Measurements from ENCODE around the gene ZNF350.

The ZNF350 gene

DNA sequence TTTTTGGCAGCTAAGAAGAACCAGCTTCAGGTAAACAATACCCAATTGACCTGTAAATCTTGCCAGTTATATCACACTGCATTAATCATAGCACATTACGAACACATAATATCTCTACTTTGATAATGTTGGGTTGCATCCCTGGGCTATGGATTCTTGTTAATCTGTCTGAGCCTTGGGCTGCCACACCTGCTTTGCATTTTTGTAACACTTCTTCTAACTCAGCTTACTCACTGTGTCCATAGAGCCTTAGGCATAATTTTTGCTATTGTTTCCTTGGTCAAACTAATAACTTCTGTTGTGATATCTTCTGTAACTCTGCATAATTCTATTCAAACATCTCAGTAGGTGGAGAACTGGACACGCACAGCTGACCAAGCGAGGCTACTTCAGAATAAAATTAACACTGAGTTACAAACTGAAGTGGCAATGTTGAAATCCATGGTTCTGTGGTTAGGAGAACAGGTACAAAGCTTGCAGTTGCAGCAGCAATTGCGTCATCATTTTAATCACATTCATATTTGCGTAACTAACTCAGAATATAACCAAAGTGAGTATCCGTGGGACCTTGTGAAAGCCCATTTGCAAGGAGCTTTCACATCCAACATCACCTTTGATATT, 6.4 kb downstream of the ZNF350 start:
- TF ChIP-seq POLR2AphosphoS5 (IDR thresholded peaks at IDR 0.05; ENCODE audit: low read depth, low read length) (no peak), TAF1 (IDR thresholded peaks at IDR 0.05; ENCODE audit: borderline replicate concordance, insufficient read depth, low read length) (no peak), SIN3A (IDR thresholded peaks at IDR 0.05; ENCODE audit: borderline replicate concordance, insufficient read depth, low read length) (no peak), FOXP2 (optimal IDR thresholded peaks at IDR 0.05; ENCODE audit: borderline replicate concordance, extremely low read depth, extremely low read length, insufficient read depth) (no peak)
- TF ChIP-seq, protein P1, sequence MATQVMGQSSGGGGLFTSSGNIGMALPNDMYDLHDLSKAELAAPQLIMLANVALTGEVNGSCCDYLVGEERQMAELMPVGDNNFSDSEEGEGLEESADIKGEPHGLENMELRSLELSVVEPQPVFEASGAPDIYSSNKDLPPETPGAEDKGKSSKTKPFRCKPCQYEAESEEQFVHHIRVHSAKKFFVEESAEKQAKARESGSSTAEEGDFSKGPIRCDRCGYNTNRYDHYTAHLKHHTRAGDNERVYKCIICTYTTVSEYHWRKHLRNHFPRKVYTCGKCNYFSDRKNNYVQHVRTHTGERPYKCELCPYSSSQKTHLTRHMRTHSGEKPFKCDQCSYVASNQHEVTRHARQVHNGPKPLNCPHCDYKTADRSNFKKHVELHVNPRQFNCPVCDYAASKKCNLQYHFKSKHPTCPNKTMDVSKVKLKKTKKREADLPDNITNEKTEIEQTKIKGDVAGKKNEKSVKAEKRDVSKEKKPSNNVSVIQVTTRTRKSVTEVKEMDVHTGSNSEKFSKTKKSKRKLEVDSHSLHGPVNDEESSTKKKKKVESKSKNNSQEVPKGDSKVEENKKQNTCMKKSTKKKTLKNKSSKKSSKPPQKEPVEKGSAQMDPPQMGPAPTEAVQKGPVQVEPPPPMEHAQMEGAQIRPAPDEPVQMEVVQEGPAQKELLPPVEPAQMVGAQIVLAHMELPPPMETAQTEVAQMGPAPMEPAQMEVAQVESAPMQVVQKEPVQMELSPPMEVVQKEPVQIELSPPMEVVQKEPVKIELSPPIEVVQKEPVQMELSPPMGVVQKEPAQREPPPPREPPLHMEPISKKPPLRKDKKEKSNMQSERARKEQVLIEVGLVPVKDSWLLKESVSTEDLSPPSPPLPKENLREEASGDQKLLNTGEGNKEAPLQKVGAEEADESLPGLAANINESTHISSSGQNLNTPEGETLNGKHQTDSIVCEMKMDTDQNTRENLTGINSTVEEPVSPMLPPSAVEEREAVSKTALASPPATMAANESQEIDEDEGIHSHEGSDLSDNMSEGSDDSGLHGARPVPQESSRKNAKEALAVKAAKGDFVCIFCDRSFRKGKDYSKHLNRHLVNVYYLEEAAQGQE (IDR thresholded peaks at IDR 0.05; ENCODE audit: insufficient read depth in 1 of 2, low read depth in 2 of 2, low read length in 2 of 2), result no peak

DNA sequence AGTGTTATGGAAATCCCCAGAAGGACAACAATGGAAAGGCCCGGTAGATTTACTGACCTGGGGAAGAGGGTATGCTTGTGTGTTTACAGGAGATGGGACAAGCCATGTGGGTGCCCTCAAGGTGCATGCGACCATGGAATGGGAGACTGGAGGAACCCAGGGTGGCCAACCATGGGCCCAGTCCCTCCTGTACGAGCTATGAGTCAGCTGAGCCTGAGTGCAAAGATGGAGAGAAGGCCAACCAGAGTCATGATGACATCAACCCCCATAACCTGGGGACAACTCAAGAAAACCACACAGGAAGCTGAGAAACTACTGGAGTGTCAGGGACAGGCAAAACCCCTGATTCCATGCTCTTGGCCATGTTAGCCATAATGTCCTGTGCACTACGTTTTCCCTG, 7.8 kb downstream of the ZNF350 start:
- no peak for TF ChIP-seq SIN3A (IDR thresholded peaks at IDR 0.05; ENCODE audit: borderline replicate concordance, insufficient read depth, low read length)

DNA sequence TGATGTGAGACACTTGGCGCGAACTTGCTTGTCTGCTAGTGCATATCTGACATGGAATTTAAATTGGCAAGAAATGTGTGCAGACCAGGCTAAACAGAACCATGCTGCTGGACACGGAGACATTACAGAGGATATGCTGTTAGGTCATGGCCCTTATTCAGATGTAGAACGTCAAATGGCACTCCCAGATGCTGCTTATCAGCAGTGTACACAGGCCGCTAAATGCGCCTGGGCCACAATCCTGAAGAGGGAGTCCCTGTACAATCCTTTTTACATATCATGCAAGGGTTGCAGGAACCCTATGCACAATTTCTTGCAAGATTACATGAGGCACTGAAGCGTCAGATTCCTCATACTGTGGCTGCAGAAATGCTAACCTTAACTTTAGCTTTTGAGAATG, 9.3 kb downstream of the ZNF350 start:
- TF ChIP-seq FOXP2 (optimal IDR thresholded peaks at IDR 0.05; ENCODE audit: borderline replicate concordance, extremely low read depth, extremely low read length, insufficient read depth) (no peak), POLR2AphosphoS5 (IDR thresholded peaks at IDR 0.05; ENCODE audit: low read depth, low read length) (no peak), TAF1 (IDR thresholded peaks at IDR 0.05; ENCODE audit: borderline replicate concordance, insufficient read depth, low read length) (no peak), SIN3A (IDR thresholded peaks at IDR 0.05; ENCODE audit: borderline replicate concordance, insufficient read depth, low read length) (no peak)
- TF ChIP-seq, protein P1 (IDR thresholded peaks at IDR 0.05; ENCODE audit: insufficient read depth in 1 of 2, low read depth in 2 of 2, low read length in 2 of 2), result no peak

DNA sequence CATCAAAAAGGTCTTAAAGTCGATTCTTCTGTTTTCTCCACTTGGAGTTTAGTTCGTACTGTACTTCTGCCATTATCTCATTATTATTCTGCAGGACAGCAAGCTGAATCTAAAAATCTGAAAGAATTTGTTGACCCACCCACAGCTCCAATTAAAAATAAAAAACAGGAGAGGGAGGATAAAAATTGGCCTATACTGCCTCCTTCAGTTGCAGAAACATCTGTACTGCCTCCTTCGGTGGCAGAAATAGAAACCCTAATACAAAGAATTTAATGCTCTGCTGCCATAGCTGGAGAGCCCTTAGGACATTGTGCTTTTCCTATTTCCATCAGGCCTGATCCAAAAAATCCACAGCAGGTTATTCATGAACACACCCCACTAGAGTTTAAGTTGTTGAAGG, 9.8 kb downstream of the ZNF350 start:
- TF ChIP-seq SIN3A (IDR thresholded peaks at IDR 0.05; ENCODE audit: borderline replicate concordance, insufficient read depth, low read length), result no peak
- no peak for TF ChIP-seq POLR2AphosphoS5 (IDR thresholded peaks at IDR 0.05; ENCODE audit: low read depth, low read length)
- TF ChIP-seq TAF1 (IDR thresholded peaks at IDR 0.05; ENCODE audit: borderline replicate concordance, insufficient read depth, low read length), result no peak
- TF ChIP-seq FOXP2 (optimal IDR thresholded peaks at IDR 0.05; ENCODE audit: borderline replicate concordance, extremely low read depth, extremely low read length, insufficient read depth), result no peak
- TF ChIP-seq, protein P1 (IDR thresholded peaks at IDR 0.05; ENCODE audit: insufficient read depth in 1 of 2, low read depth in 2 of 2, low read length in 2 of 2), result no peak

DNA sequence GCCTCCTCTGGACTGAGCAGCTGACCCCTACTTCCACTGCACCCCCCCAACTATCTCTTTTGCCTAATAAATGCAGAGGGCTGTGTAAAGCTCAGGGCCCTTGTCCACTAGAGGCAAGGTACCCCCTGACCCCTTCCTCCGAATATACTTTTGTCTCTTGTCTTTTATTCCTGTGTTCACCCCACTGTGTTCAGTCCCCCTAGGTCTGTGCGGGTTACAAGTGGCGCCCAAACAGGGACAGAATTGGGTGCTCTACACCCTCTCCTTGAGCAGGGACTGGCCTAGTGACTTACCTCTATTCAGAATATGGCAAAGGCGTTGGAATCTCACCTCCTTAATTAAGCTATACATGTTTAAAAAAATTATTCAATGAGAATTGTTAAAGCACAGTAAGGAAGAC, 15.0 kb downstream of the ZNF350 start:
- TF ChIP-seq TAF1 (IDR thresholded peaks at IDR 0.05; ENCODE audit: borderline replicate concordance, insufficient read depth, low read length) (no peak), POLR2AphosphoS5 (IDR thresholded peaks at IDR 0.05; ENCODE audit: low read depth, low read length) (no peak), SIN3A (IDR thresholded peaks at IDR 0.05; ENCODE audit: borderline replicate concordance, insufficient read depth, low read length) (no peak), FOXP2 (optimal IDR thresholded peaks at IDR 0.05; ENCODE audit: borderline replicate concordance, extremely low read depth, extremely low read length, insufficient read depth) (no peak)
- TF ChIP-seq, protein P1 (IDR thresholded peaks at IDR 0.05; ENCODE audit: insufficient read depth in 1 of 2, low read depth in 2 of 2, low read length in 2 of 2), result no peak
